ENCODE measurements around the gene WASF3.
"Not testable (repeated sequence)": the region's sequence is repeated elsewhere in the genome, so short reads cannot be mapped to it uniquely, and the experiment has no call there.

Gene WASF3

DNA sequence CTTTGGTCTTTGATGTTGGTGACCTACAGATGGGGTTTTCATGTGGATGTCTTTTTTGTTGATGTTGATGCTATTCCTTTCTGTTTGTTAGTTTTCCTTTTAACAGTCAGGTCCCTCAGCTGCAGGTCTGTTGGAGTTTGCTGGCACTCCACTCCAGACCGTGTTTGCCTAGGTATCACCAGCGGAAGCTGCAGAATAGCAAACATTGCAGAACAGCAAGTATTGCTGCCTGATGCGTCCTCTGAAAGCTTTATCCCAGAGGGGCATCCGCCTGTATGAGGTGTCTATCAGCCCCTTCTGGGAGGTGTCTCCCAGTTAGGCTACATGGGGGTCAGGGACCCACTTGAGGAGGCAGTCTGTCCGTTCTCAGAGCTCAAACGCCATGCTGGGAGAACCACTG is 78.2 kb downstream of the WASF3 start:
- not testable (repeated sequence) for DNase-seq (ENCODE audit: low read depth)

DNA sequence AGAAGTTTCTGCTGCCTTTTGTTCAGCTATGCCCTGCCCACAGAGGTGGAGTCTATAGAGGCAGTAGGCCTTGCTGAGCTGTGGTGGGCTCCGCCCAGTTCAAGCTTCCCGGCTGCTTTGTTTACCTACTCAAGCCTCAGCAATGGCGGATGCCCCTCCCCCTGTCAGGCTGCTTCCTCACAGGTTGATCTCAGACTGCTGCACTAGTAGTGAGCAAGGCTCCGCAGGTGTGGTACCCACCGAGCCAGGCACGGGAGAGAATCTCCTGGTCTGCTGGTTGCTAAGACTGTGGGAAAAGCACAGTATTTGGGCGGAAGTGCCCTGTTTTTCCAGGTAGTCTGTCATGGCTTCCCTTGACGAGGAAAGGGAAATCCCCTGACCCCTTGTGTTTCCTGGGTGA is 78.6 kb downstream of the WASF3 start:
- not testable (repeated sequence) for DNase-seq (ENCODE audit: low read depth)

DNA sequence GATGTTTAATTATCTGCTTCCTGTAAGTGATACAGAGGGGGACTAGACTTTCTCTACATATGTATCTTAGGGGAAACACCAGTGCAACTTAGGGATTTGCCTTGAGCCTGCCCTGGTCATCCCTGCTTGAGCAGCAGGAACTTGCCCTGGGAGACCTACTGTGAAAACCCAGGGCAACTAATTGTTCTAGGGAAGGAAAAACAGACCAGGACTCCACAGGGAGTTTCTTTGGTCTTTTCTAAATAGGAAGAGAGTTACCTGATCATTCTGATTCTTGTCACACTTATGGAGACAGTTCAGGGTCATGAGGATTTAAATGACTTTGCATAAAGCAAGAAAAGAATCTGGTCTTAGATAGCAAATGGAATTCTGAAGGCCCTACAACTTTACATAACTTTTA is 89.1 kb downstream of the WASF3 start:
- no peak for DNase-seq (ENCODE audit: low read depth)

DNA sequence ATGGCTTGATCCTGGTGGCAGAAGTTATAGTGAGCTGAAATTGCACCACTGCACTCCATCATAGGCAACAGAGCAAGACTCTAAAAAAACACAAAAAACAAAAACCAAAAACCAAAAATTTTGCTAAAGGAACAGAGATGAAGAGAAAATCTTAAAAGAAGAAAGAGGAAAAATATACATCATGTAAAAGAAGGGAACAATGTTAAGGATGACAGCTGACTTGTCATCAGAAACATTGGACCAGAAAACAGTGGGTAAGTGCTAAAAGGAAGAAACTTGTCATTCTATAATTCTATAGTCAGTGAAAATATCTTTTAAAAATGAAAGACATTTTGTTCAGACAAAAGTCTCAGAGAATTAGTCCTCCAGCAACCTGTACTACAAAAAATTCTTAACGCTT is 93.8 kb downstream of the WASF3 start:
- no peak for DNase-seq (ENCODE audit: low read depth)

DNA sequence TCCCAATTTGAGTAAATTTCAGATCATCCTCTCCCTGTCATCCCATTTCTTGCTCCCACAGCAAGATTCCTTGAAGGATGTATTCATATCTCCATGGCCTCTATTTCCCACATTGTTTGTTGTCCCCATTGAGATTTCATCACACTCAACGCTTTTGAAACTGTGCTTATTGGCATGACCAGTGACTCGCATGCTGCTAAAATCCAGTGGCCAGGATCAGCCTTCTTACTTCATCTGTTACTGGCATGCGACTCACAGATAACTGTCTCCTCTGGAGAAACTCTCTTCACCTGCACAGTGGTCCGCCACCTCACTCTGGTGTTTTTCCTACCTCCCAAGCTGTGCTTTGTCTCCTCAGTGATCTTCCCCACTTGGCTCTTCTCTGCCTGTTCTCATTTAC is 95.8 kb downstream of the WASF3 start:
- DNase-seq (ENCODE audit: low read depth) = peak; percentile 51

DNA sequence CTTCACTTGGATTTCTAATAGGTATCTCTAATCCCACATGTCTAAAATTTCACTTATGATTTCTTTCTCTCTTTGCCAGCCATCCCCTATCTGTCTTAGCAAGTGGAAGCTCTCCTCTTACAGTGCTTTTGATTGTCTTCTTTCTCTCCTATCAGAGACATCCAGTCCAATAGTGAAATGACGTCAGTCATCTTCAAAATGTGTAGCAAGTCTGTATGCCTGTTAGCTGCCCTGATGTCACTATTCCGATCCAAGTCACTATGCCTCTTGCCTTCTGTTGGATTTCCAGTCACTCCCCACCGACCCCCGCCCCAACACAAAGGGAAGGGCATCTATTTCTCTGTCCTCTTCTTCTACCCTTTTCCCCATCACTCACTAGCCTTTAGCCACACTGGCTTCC is 96.4 kb downstream of the WASF3 start:
- no peak for DNase-seq (ENCODE audit: low read depth)

DNA sequence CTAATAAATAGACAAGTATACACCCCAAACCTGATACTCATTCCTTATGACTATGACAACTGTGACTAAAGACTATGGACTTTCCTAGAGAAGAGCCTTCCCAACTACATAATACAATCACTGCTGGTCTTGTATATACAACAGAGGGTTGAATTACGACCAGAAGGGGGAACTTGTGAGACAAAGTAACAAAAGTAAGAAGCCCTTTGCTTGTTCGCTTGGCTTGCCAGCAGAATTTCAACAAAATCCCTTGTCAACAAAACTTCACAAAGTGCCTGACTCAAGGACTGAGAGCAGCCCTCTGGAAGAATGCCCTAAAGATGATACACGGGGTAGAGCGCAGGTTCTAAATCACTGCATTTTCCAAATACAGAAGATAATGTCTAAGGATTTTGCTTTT is 99.4 kb downstream of the WASF3 start:
- peak; percentile 18 for DNase-seq (ENCODE audit: low read depth)

DNA sequence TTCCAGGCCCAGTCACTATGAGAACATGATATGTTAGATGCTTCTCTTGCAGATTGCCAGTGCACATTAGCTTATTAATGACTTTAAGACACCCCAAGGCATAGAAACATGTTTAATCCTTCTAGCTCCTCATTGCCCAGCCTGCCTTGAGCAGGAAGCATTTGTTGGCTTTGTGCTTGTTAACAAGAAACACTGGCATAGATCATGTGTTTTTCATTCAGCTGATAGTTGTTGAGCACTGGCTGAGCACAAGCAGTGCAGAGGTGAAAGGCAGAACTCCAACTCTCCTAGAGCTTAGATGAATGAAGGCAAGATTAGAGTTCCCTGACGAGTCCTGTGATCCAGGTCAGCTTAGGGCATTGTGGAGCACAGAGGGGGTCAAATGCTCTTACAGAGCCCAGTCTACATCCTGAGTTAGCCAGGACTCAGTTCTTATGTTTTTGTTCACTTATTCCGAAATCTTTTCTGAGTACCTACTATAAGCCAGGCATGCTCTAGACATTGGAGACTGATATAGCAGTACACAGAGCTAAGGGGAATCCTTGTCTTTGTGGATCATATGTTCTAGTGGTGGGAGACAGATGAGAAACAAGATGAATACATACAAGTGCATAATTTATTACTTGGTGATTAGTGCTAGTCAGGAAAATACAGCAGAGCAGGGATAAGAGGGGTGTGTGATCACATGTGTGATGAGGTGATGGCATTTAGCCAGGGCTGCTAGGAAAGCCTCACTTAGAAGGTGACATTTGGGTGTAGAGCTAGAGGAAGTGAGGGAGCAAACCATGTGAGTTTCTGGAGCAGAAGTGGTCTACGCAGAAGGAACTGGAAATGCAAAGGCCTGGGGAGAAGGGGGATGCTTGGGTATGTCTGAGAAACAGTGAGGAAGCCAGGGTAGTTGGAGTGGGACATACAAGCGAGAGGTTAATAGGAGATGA is 101.2 kb downstream of the WASF3 start:
- no peak for DNase-seq (ENCODE audit: low read depth)

DNA sequence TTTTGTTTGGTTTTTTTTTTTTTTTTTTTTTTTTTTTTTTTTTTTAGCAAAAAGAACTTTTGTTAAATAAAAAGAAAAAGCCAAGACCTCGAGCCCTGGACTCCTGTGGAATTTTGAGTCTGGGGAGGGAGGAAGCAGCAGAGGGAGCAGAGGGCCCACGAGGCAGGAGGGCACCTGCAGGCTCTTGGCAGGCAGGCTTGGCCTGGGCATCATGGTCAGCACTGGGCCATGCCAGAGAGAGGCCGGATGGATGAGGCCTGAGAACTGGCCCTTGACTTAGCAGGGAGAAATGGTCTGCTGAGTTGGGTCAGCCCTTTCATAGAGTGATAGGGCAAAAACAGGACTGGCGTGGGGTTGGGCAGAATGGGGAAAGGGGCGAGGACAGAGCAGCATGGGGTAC is 102.7 kb downstream of the WASF3 start:
- no peak for DNase-seq (ENCODE audit: low read depth)

DNA sequence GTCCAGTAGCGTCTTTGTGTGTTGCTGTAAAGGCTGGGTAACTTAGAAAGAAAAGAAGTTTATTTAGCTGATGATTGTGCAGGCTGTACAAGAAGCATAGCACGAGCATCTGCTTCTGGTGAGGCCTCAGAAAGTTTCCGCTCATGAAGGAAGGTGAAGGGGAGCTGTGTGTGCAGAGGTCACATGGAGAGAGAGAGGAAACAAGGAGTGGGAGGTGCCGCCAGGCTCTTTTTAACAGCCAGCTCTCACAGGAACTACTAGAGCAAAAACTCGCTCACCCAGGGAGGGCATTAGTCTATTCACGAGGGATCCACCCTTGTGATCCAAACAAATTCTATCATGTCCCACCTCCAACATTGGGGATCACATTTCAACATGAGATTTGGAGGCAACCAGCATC is 103.3 kb downstream of the WASF3 start:
- no peak for DNase-seq (ENCODE audit: low read depth)

DNA sequence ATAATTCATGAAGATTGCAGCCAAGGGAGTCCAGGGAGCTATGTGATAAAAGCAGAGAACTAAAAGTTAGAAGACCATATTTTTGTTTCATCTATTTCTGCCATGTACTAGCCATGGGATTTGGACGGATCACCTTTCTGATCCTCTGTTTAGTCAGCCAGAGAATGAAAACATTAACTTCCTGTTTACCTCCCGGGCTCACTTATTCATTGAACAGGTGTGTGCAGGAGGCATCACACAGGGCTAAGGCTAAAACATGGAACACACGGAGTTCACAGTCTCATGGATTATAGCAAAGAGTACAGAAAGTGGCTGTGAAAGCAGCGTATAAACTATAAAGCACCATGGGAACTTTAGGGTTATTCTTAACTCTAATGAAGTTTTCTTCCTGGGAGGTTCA is 106.3 kb downstream of the WASF3 start:
- DNase-seq (ENCODE audit: low read depth) = no peak

DNA sequence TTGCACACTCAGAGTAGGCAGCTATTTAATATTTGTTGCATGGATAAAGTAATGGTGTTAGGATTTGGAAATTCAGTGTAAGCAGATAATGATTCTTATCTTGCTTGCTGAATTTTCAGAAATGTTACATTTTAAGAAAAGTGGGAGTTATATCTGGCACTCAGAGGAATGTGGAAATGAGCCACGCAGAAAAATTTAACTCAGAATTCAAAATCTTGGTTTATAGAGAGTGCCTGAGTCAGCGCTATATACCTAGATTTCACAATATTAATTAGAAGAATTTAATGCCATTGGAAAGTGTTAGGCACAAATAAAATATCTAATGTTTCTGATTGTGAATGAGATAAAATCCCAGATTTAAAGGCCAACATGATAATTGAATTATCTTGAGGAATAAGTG is 106.8 kb downstream of the WASF3 start:
- no peak for DNase-seq (ENCODE audit: low read depth)

DNA sequence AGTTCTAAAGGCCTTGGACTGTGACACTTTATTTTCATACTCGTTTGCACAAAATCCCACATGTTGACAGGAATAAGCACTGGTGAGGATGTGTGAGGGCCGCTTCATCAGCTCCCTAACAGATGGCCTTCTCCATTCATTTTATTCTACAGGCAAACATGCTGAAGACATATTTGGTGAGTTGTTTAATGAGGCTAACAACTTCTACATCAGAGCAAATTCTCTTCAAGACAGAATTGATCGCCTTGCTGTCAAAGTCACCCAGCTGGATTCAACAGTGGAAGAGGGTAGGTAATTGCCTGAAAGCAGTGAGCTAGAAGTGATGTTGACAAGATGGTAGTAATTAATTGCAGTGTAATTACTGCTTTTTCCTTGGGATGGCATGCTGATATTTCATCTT is 107.4 kb downstream of the WASF3 start:
- DNase-seq (ENCODE audit: low read depth) = no peak

DNA sequence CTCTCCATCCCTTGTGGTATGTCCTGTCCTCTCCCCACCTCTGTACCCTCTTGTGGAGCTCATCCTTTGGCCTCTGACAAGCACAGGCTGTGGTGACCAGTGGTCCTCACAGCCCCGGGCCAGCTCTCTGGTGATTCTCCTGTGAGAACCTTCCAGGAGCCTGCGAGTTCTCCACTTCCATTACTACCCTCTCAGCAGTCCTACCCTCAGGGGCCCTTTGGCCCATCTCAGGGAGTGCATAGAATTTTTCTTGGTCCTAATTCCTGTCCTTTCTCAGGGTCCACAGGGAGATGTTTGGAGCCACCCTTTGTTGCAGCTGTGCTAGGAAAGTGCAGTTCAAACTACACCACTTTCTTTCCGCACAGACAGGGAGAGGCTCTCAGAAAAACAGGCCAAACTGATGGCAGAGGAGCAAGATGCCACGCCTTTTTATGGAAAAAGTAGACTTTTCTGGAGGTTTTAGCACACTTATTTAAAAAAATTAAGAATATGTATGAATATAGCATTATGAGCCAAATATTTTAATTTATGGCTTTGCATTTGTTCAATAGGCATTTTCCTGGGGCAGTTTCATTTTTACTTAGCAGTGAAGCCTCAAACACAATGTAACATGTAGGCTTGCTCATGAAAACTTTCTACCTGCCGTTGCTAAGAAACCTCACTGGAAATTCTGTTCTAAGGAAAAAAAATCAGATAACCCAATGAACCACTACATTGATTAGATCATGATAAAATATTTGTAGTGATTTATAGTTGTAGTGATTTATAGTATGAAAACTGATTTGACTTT is 111.1 kb downstream of the WASF3 start:
- DNase-seq (ENCODE audit: low read depth) = no peak

DNA sequence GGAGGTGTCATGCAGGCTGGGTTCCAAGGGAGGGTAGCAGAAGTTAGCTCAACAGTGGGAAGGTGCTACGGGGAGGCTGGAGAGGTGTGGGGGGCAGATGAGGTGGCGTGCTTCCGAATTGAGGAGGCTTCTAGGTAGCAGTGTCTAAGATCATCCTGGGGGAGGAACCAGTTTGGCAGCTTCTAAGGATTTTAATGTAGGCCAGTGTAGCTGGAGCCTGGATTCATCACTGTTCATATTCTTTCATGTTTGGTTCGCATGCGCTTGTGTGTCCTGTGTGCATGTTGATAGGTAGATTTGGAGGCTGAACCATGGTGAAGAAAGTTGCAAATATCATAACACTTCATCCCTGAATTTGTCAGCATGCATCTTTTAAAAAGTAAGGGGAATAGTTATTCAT is 116.4 kb downstream of the WASF3 start:
- no peak for DNase-seq (ENCODE audit: low read depth)

DNA sequence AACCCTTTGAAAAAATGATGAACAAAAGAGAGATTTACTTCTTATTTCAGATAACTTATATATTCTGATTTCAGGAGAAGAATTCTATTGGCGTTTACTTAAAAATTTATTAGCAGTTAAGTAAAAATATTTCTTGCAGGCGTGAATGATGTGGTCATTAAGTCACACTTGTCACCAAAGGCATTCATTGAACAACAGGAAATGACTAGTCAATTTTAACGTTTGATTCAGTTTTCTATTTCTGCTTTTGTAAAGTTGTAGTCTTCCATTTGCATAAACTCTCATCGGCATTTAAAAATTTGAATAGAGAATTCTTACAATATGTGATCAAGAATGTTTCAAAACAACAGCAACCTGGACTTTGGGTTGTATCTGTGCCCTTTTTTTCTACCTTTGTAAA is 119.7 kb downstream of the WASF3 start:
- no peak for DNase-seq (ENCODE audit: low read depth)

DNA sequence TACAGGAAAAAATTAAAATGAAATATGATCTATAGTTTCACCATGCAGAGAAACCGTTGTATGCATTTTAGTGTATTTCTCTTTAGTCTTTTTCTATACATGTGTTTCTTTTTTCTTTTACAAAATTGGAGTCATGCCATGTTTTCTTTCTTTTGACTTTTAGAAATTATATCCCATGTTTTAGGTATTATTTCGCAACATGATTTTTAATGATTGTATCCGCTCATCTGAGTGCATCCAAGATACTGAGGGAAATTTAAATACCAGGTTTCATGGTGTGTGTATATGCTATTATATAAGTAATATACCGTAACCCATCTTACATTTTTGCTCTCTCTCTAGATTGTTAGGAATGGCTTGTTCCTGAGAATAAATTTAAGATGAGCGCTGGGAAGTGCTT is 120.8 kb downstream of the WASF3 start:
- no peak for DNase-seq (ENCODE audit: low read depth)

DNA sequence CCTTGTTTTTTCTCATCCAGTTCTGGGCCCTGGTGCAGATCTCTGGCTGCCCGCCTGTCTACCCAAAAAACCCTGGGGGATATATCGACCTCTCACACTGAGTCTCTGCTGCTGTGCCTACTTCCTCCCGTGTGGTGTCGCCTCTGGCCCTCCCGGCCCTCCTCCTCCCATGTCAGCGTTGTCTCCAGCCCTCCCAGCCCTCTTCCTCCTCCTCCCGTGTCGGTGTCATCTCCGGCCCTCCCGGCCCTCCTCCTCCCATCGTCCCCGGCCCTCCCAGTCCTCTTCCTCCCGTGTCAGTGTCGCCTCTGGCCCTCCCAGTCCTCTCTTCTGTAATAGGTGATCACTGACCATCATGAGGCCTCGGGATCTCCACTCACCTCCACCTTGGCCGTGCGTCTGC is 121.3 kb downstream of the WASF3 start:
- no peak for DNase-seq (ENCODE audit: low read depth)

DNA sequence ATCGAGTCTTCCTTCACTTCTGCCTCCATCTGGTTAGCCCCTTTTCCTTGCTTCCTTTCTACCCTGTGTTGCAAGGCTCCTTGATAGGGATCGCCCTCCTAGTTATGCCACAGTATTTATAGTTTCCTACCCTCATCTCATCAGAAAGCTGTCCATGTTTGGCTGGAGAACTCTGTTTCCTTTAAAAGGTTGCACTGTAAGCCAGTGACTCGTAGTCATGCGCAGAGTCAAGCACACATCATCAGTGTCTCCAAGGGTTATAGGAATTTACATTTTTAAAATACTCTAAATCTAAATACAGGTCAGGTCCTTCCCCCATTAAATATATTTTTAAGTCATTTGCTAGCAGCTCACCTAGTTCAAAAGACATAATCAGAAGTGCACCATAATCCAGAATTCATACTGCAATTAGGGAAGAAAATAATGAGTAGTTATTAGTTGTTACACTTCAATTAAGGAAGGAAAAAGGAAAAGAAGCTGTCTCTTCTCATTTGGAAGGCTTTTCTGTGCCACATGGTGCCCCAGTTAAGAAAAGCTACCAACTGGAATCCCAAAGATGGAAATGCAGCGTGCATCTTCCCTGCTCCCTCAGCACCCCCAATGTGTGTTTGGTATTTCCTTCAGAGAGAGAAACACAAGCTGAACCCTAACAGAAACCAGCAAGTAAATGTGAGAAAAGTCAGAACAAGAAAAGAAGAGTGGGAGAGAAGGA is 122.1 kb downstream of the WASF3 start:
- DNase-seq (ENCODE audit: low read depth) = peak; percentile 32

DNA sequence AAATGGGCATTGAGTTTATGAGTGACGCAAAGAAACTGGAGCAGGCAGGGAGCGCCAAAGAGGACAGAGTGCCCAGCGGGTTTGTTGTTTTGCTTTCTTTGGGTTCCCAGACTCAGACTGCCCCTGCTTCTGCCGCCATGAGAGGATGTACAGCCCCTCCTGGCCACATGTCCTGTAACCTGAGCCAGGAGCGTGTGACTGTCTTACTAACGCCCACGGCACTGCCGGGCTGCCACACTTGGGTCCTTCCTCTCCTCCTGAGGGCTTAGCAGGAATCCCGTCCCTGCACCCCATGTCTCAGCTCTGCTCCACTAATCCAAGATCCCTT is 122.6 kb downstream of the WASF3 start:
- no peak for DNase-seq (ENCODE audit: low read depth)

DNA sequence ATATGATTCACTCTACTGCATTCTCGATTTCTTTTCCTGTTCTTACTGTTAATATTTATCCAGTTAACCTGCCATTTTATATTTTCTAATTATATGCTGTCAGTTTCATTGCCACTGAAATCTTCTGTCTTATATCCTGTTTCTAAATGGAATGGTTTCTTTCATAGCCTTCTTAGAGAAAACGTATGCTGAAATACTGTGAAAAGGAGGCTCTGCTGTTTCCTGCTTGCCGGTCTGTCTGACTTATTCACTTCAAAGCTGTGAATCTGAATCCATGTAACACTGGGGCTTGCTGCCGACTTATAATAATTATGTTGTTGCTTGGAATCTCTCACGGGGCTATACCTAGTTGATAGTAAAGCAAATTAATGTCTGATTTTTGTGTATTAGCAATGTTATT is 123.1 kb downstream of the WASF3 start:
- DNase-seq (ENCODE audit: low read depth) = no peak

DNA sequence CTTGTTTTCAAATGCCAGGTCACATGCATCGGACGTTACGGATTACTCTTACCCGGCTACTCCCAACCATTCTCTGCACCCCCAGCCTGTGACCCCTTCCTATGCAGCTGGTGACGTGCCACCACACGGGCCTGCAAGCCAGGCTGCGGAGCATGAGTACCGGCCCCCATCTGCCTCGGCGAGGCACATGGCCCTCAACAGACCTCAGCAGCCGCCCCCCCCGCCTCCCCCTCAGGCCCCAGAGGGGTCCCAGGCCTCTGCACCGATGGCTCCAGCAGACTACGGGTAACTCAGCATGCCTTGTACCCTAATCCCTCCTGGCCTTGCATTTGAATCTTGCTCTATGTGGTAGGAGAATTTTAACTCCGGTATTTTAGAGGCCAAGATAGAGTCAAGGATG is 123.6 kb downstream of the WASF3 start:
- DNase-seq (ENCODE audit: low read depth) = no peak

DNA sequence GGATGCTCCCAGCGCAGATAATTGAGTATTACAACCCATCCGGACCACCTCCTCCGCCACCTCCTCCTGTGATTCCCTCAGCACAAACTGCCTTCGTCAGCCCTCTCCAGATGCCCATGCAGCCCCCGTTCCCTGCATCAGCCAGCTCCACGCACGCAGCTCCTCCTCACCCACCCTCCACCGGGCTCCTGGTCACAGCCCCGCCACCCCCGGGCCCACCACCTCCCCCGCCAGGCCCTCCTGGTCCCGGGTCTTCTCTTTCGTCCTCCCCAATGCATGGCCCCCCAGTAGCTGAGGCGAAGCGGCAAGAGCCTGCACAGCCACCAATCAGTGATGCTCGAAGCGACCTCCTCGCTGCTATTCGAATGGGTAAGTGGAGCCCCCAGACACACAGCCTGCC is 125.1 kb downstream of the WASF3 start:
- no peak for DNase-seq (ENCODE audit: low read depth)

All from GM04503 (cell line).